K562 (cell line): ENCODE data around the gene FN3K. TPM values are rescaled to one million over a fixed set of nuclear protein-coding genes. Genes with fewer than 3 reads are reported as not detected.

Experiments
- ATAC-seq: fragments of 200-7000 bp; cut with Tn5 transposase; 3 replicates; pipeline ENCODE4 v1.9.1; 2020; ENCODE audit warnings: moderate library complexity
- BruUV-seq: library from RNA; stranded (reverse); fragments of 400-500 nt; replicated peaks from 2 replicates; lab custom pipeline; 2021; lab: Mats Ljungman, UMichigan
- CTCF ChIA-PET: fragments of 300-600 bp; formaldehyde crosslinking; extraction: SDS; loops from one replicate; lab custom pipeline; 2021; ENCODE audit warnings: low intra/inter-chr PET ratio; lab: Yijun Ruan, JAX
- POLR2A ChIA-PET: fragments of 300-600, 350-650 bp; sonication (Branson Sonifier 250); formaldehyde crosslinking; extraction: SDS; loops from one replicate; lab custom pipeline; 2021; ENCODE audit warnings: antibody characterized with exemption, inconsistent platforms; lab: Yijun Ruan, JAX
- DNase-seq, 4 experiments: peaks; one replicate each; pipeline versions ENCODE4 v3.0.0 to v3.0.0-alpha.2; 2011 to 2018; ENCODE audit warnings: low spot score in 3 of 4, mixed read lengths in 3 of 4; ENCODE audit errors: extremely low read depth in 1 of 4
- FAIRE-seq: peaks from 2 replicates; lab custom pipeline; 2011; peaks lifted over from hg19 to GRCh38; lab: Jason Lieb, UNC
- H2AFZ ChIP-seq: 2 replicates; pipeline ENCODE4 v1.6.0; 2011; ENCODE audit warnings: low read depth, low read length, control low read depth, inconsistent platforms
- H3K27ac ChIP-seq: fragments of 200-600 bp; 3 replicates; pipeline ENCODE4 v1.8.0; 2011; ENCODE audit warnings: low read depth, mild to moderate bottlenecking, control low read depth, inconsistent platforms, low read length, moderate library complexity, mixed read lengths; ENCODE audit errors: extremely low read depth
- H3K27me3 ChIP-seq, 2 experiments: fragments of 300-600 bp in 1 of 2; 2 replicates in 1 of 2; 3 replicates in 1 of 2; pipeline versions ENCODE4 v1.6.0 to v1.8.0; 2011; ENCODE audit warnings: inconsistent platforms in 2 of 2, low read length in 2 of 2, mild to moderate bottlenecking in 1 of 2, mixed read lengths in 1 of 2, moderate library complexity in 1 of 2; ENCODE audit not compliant: control insufficient read depth in 2 of 2, insufficient read depth in 2 of 2
- H3K36me3 ChIP-seq: fragments of 300-600 bp; 3 replicates; pipeline ENCODE4 v1.8.0; 2011; ENCODE audit warnings: mild to moderate bottlenecking, low read length, inconsistent platforms; ENCODE audit not compliant: control insufficient read depth, insufficient read depth
- H3K4me1 ChIP-seq, 2 experiments: fragments of 200-600 bp in 1 of 2; replicated peaks in 1 of 2; 2 replicates in 1 of 2; 3 replicates in 1 of 2; pipeline versions ENCODE4 v1.5.1 to v1.8.0; 2011; ENCODE audit warnings: inconsistent platforms in 2 of 2, low read length in 2 of 2, mild to moderate bottlenecking in 1 of 2, mixed read lengths in 1 of 2, moderate library complexity in 1 of 2; ENCODE audit not compliant: control insufficient read depth in 2 of 2, insufficient read depth in 2 of 2
- H3K4me2 ChIP-seq: 2 replicates; pipeline ENCODE4 v1.6.1; 2011; ENCODE audit warnings: low read length, control low read depth, inconsistent platforms, mixed read lengths; ENCODE audit not compliant: insufficient read depth
- H3K4me3 ChIP-seq: fragments of 200-600 bp; sonication (generic), shearing (Covaris generic); 2 replicates; pipeline ENCODE4 v1.5.1; 2016; ENCODE audit warnings: control low read depth, inconsistent platforms
- H3K79me2 ChIP-seq: fragments of 200-600 bp; 3 replicates; pipeline ENCODE4 v1.8.0; 2011; ENCODE audit warnings: low read length, inconsistent platforms; ENCODE audit not compliant: control insufficient read depth, insufficient read depth
- H3K9ac ChIP-seq, 2 experiments: 2 replicates each; pipeline versions ENCODE4 v1.6.0 to v1.6.1; 2011; ENCODE audit warnings: low read depth in 2 of 2, low read length in 2 of 2, control low read depth in 1 of 2, inconsistent platforms in 1 of 2, mild to moderate bottlenecking in 1 of 2, mixed read lengths in 1 of 2; ENCODE audit not compliant: insufficient read depth in 1 of 2
- H3K9me1 ChIP-seq: one replicate; pipeline ENCODE4 v1.6.0; 2011; ENCODE audit warnings: inconsistent platforms, mild to moderate bottlenecking, low read length, moderate library complexity; ENCODE audit not compliant: control insufficient read depth, insufficient read depth
- H3K9me3 ChIP-seq: replicated peaks from 2 replicates; pipeline ENCODE4 v1.5.1; 2011; ENCODE audit warnings: low read depth, low read length, inconsistent platforms; ENCODE audit not compliant: control insufficient read depth, insufficient read depth
- H4K20me1 ChIP-seq: replicated peaks from 2 replicates; pipeline ENCODE4 v1.6.1; 2011; ENCODE audit warnings: low read length, inconsistent platforms, mixed read lengths; ENCODE audit not compliant: control insufficient read depth, insufficient read depth
- ATF3 ChIP-seq, 2 experiments: fragments of 450-650 bp in 1 of 2; sonication (generic) in 1 of 2; formaldehyde crosslinking in 1 of 2; IDR thresholded peaks in 1 of 2; conservative IDR thresholded peaks in 1 of 2; 2 replicates each; pipeline versions ENCODE4 v1.6.1 to v1.8.1; 2016 to 2023; ENCODE audit warnings: mild to moderate bottlenecking in 2 of 2, moderate library complexity in 2 of 2, inconsistent platforms in 1 of 2, missing genetic modification reagents in 1 of 2
- KDM5B ChIP-seq: fragments of 200-600 bp; sonication (generic); IDR thresholded peaks from 2 replicates; pipeline ENCODE4 v1.6.1; 2012; ENCODE audit warnings: low read depth, mild to moderate bottlenecking, moderate library complexity, low read length, control low read depth, inconsistent platforms; ENCODE audit not compliant: insufficient replicate concordance
- MED1 ChIP-seq: sonication (generic); formaldehyde crosslinking; IDR thresholded peaks from 2 replicates; pipeline ENCODE4 v1.8.1; 2023; ENCODE audit warnings: missing genetic modification reagents, borderline replicate concordance
- SIN3B ChIP-seq: fragments of 450-650 bp; IDR thresholded peaks from 2 replicates; pipeline ENCODE4 v1.6.1; 2017; ENCODE audit warnings: low read depth, mild to moderate bottlenecking, moderate library complexity
- SMARCA5 ChIP-seq: fragments of 450-650 bp; IDR thresholded peaks from 2 replicates; pipeline ENCODE4 v1.6.1; 2016
- TGIF2 ChIP-seq: sonication (generic); formaldehyde crosslinking; IDR thresholded peaks from 2 replicates; pipeline ENCODE4 v1.8.1; 2022; ENCODE audit warnings: mild to moderate bottlenecking, missing genetic modification reagents, moderate library complexity
- ZNF584 ChIP-seq: fragments of 200-800 bp; sonication (Bioruptor generic); IDR thresholded peaks from 2 replicates; pipeline ENCODE4 v1.6.1; 2016; ENCODE audit warnings: low read depth, mild to moderate bottlenecking, missing genetic modification characterization, missing compliant biosample characterization
- WGBS: fragments of 100-300 bp; shearing (Covaris generic); methylation state at CpG from one replicate; pipeline ENCODE4 v1.1.6; 2016; ENCODE audit warnings: low coverage, mixed read lengths; ENCODE audit not compliant: insufficient coverage; ENCODE audit errors: missing lambda C conversion rate; 5-methylcytosine and 5-hydroxymethylcytosine counted together
- in situ Hi-C: fragments of 300-500 bp; cut with MboI; formaldehyde crosslinking; loops from 4 replicates; pipeline ENCODE4 v1.15.0; 2018; ENCODE audit warnings: inconsistent platforms, mixed read lengths
- intact Hi-C: fragments of 100-400 bp; cut with micrococcal nuclease; formaldehyde crosslinking; loops from 2 replicates; pipeline ENCODE4 v1.14.2; 2022
- polyA plus RNA-seq, 8 experiments: library from polyadenylated mRNA; depleted of rRNA in 4 of 8; stranded (reverse) in 5 of 8; unstranded in 3 of 8; fragments of >200 nt; fragmentation: Nextera tagmentation in 2 of 8; fragmentation: Illumina TruSeq in 1 of 8; extraction: Ambion mirVana in 2 of 8; extraction: Trizol in 1 of 8; gene quantifications; 2 replicates each; pipeline versions ENCODE4 v1.2.1 to v1.2.3, GENCODE V29; 2011 to 2014; ENCODE audit warnings: inconsistent platforms in 1 of 8, missing spikeins in 1 of 8
- total RNA-seq, 7 experiments: library from RNA; depleted of rRNA in 6 of 7; stranded (reverse); fragments of >200 nt in 6 of 7; fragmentation: Illumina TruSeq in 2 of 7; extraction: Trizol in 2 of 7; gene quantifications; 2 replicates each; pipeline versions ENCODE4 v1.2.1 to v1.2.3, GENCODE V29; 2011 to 2021; ENCODE audit warnings: low replicate concordance in 1 of 7
- TF ChIP-seq, protein P1 (sequence below): fragments of 250-450 bp; sonication (Bioruptor Pico); IDR thresholded peaks from 2 replicates; pipeline ENCODE4 v1.8.0; 2022; ENCODE audit warnings: inconsistent platforms
- TF ChIP-seq, protein P2 (sequence below), 2 experiments: fragments of 450-650 bp; formaldehyde crosslinking in 1 of 2; IDR thresholded peaks; 2 replicates each; pipeline versions ENCODE4 v1.4.0 to v1.6.1; 2014 to 2020; ENCODE audit warnings: mild to moderate bottlenecking in 2 of 2, borderline replicate concordance in 1 of 2, low read depth in 1 of 2

FN3K gene
- total and polyA plus RNA-seq, 9 of the 15 experiments (the other 6 are each of a cell fraction or from before 2014, with no cell fraction given): 0.08 to 22.7 (median 3.8) TPM

GRCh38 chr17:82767041-82767754 is 31.8 kb downstream of the FN3K start:
- H3K9me3 ChIP-seq: no peaks in the 10 kb centered on the region
- in situ Hi-C loops (no loop called here), intact Hi-C loops (loop anchor here (1.0 to 5.0 kb wide), 2 partner anchors 99 to 415 kb away; no protein-coding TSS in a partner anchor)
- 0 out of 5 replicates have a peak, but pooled peaks cover 0 to 3% of the 10 kb centered on the region in 2 experiments for H3K4me1 ChIP-seq
- DNase-seq (peak; percentile 42 to 59 (median 51)), ATAC-seq (peak; percentile 79), FAIRE-seq (no peak)
- H3K4me2 ChIP-seq: no peak overlapping the region
- no peaks in the 10 kb centered on the region for H3K27me3 ChIP-seq
- H3K27ac ChIP-seq: no peak overlapping the region
- 0 out of 4 replicates have a peak overlapping the region, but pooled peaks of 1 of the 2 experiments have one; percentile 6 for H3K9ac ChIP-seq
- H2AFZ ChIP-seq: no peak overlapping the region
- WGBS: 82% methylated on average over 24 of the region's 24 CpGs
- ChIA-PET POLR2A (no interaction called here), CTCF (interaction anchor here (0.8 to 1.5 kb wide), 3 partner anchors 97 to 808 kb away, joined by 3 to 6 read pairs (median 5); no protein-coding TSS in a partner anchor)
- no peaks in the 10 kb centered on the region for H4K20me1 ChIP-seq
- H3K4me3 ChIP-seq: no peak overlapping the region
- H3K9me1 ChIP-seq: no peaks in the 10 kb centered on the region
- peaks cover 81% of the 10 kb centered on the region for H3K36me3 ChIP-seq
- no peaks in the 10 kb centered on the region for H3K79me2 ChIP-seq
- no TSS peak for BruUV-seq
- TF ChIP-seq TGIF2: no peak
- no peak for TF ChIP-seq SIN3B
- no peak for TF ChIP-seq SMARCA5
- TF ChIP-seq KDM5B: no peak
- no peak for TF ChIP-seq ZNF584 (CRISPR knock-in tag)
- TF ChIP-seq, protein P1, sequence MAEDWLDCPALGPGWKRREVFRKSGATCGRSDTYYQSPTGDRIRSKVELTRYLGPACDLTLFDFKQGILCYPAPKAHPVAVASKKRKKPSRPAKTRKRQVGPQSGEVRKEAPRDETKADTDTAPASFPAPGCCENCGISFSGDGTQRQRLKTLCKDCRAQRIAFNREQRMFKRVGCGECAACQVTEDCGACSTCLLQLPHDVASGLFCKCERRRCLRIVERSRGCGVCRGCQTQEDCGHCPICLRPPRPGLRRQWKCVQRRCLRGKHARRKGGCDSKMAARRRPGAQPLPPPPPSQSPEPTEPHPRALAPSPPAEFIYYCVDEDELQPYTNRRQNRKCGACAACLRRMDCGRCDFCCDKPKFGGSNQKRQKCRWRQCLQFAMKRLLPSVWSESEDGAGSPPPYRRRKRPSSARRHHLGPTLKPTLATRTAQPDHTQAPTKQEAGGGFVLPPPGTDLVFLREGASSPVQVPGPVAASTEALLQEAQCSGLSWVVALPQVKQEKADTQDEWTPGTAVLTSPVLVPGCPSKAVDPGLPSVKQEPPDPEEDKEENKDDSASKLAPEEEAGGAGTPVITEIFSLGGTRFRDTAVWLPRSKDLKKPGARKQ (CRISPR knock-in tag): no peak
- no peak for TF ChIP-seq MED1 (CRISPR knock-in tag)
- TF ChIP-seq, protein P2, sequence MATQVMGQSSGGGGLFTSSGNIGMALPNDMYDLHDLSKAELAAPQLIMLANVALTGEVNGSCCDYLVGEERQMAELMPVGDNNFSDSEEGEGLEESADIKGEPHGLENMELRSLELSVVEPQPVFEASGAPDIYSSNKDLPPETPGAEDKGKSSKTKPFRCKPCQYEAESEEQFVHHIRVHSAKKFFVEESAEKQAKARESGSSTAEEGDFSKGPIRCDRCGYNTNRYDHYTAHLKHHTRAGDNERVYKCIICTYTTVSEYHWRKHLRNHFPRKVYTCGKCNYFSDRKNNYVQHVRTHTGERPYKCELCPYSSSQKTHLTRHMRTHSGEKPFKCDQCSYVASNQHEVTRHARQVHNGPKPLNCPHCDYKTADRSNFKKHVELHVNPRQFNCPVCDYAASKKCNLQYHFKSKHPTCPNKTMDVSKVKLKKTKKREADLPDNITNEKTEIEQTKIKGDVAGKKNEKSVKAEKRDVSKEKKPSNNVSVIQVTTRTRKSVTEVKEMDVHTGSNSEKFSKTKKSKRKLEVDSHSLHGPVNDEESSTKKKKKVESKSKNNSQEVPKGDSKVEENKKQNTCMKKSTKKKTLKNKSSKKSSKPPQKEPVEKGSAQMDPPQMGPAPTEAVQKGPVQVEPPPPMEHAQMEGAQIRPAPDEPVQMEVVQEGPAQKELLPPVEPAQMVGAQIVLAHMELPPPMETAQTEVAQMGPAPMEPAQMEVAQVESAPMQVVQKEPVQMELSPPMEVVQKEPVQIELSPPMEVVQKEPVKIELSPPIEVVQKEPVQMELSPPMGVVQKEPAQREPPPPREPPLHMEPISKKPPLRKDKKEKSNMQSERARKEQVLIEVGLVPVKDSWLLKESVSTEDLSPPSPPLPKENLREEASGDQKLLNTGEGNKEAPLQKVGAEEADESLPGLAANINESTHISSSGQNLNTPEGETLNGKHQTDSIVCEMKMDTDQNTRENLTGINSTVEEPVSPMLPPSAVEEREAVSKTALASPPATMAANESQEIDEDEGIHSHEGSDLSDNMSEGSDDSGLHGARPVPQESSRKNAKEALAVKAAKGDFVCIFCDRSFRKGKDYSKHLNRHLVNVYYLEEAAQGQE (IDR thresholded peaks at IDR 0.05; ENCODE audit: borderline replicate concordance): peak; percentile 59; the same call in 1 of the 2 replicates
- TF ChIP-seq, protein P2 (CRISPR knock-in tag; IDR thresholded peaks at IDR 0.05; ENCODE audit: low read depth): no peak
- no peak for TF ChIP-seq ATF3 (IDR thresholded peaks at IDR 0.05)
- no peak for TF ChIP-seq ATF3 (CRISPR knock-in tag; conservative IDR thresholded peaks at IDR 0.05)
